Adipose tissue (tissue), 3 donors: ENCODE data around the gene ATP5IF1. TPM values are rescaled to one million over a fixed set of nuclear protein-coding genes. Genes with fewer than 3 reads are reported as not detected.

Experiments used
- H3K27ac ChIP-seq: one replicate; pipeline ENCODE4 v1.5.1; 2013; ENCODE audit warnings: low read depth, low read length
- WGBS, 3 donors: extraction: QIAGEN DNeasy Blood & Tissue Kit; methylation state at CpG; one replicate each; pipeline ENCODE4 v1.1.7; 2013; 5-methylcytosine and 5-hydroxymethylcytosine counted together
- polyA plus RNA-seq, 3 donors: library from polyadenylated mRNA; stranded (reverse); fragments of 200-250 nt; gene quantifications; one replicate each; pipeline ENCODE4 v1.2.3, GENCODE V29; 2013
- donor health status: healthy with polysubstance abuse.
- donor health status: Bipolar disorder and iron deficiency.
- donor health status: healthy.

Gene ATP5IF1
- polyA plus RNA-seq, 3 donors = 114 to 260 (median 146) TPM

- 0% methylated on average over 40 of the region's 40 CpGs for WGBS, 3 donors
- no peak within 1 kb of the TSS for H3K27ac ChIP-seq
Measured at GRCh38 chr1:28232558-28233263, 3.2 kb upstream of the ATP5IF1 start, which contains the start of gene DNAJC8. DNAJC8 (minus strand) TSS chr1:28233029; CDS start chr1:28232998, 31 bp downstream.

GRCh38 chr1:28233264-28233606, 2.7 kb upstream of the ATP5IF1 start:
- WGBS, 3 donors = 59 to 67% (median 64%) methylated on average over 14 of the region's 14 CpGs
- no peak overlapping the region for H3K27ac ChIP-seq

DNA sequence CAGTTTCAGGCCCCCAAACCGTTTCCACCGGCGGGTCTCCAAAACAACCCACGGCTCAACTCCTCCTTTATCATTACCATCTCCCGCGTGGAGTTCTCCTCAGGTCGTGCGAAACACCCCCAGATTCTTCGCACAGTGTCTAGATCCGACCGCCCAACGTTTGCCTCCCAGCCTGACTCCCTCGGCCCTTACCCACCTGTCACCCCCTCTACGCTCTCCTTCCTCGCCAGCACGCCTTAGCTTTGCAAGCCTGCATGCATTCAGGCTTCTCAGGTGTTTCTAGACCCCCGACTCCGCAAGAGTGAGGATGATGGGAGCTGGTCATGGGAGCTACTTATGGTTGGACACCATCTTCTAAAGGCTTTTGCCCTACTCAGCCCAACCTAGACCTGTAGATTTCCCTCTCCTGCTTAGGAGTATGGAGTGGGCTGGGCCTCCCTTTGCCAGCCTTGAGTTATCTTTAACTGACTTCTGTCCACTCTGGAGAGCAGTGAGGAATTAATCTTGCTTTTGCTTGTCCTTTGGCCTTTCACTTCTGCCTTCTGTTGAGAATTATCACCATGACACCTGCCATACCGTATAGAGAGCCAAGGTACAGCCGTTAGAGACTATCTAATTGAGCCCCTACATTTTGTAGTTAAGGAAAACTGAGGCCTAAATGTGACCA, 865 bp downstream of the ATP5IF1 start:
- 4 to 12% (median 12%) methylated on average over 20 of the region's 20 CpGs for WGBS, 3 donors
- H3K27ac ChIP-seq = no peak overlapping the region

- WGBS, 3 donors = 32 to 87% (median 86%) methylated on average over 2 of the region's 2 CpGs
- H3K27ac ChIP-seq = no peak overlapping the region
Measured at GRCh38 chr1:28239004-28239403, 3.1 kb downstream of the ATP5IF1 start.

- 91 to 98% (median 94%) methylated on average over 4 of the region's 4 CpGs for WGBS, 3 donors
- H3K27ac ChIP-seq = no peak overlapping the region
Measured at GRCh38 chr1:28240024-28240423, 4.1 kb downstream of the ATP5IF1 start.

- 90 to 94% (median 90%) methylated on average over 10 of the region's 10 CpGs for WGBS, 3 donors
- no peak overlapping the region for H3K27ac ChIP-seq
Measured at GRCh38 chr1:28241638-28242241, 5.8 kb downstream of the ATP5IF1 start.

DNA sequence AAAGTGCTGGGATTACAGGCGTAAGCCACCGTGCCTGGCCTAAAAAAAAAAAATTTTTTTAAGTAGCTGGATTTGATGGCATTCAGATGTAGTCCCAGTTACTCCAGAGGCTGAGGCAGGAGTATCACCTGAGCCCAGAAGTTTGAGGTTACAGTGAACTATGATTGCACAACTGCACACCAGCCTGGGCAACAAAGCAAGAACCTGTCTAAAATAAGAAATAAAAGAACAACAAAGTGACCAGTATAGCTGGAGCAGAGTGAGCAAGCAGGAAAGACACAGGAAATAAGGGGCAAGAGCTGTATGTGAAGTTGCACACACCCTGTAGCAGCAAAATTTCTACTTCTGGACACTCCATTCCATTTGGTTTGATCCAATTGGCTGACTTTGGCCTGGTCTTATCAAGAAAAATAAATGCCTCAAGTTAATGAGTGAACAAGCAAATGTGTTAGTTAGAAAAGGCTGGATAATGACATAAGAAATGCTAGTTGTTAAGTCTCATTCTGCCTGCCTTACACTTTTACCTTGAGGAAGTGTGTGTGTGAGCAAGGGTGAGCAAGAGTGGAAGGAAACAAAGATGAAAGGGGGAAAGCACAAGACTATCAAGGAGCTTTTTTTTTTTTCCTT, 7.9 kb downstream of the ATP5IF1 start:
- H3K27ac ChIP-seq = no peak overlapping the region
- WGBS, 3 donors = 57 to 72% (median 64%) methylated on average over 2 of the region's 2 CpGs

- WGBS, 3 donors = 71 to 83% (median 77%) methylated on average over 13 of the region's 13 CpGs
- H3K27ac ChIP-seq = no peak overlapping the region
Measured at GRCh38 chr1:28244549-28245251, 8.8 kb downstream of the ATP5IF1 start.

- 17 to 50% (median 22%) methylated on average over 11 of the region's 11 CpGs for WGBS, 3 donors
- H3K27ac ChIP-seq = no peak overlapping the region
Measured at GRCh38 chr1:28246427-28246832, 10.5 kb downstream of the ATP5IF1 start.

DNA sequence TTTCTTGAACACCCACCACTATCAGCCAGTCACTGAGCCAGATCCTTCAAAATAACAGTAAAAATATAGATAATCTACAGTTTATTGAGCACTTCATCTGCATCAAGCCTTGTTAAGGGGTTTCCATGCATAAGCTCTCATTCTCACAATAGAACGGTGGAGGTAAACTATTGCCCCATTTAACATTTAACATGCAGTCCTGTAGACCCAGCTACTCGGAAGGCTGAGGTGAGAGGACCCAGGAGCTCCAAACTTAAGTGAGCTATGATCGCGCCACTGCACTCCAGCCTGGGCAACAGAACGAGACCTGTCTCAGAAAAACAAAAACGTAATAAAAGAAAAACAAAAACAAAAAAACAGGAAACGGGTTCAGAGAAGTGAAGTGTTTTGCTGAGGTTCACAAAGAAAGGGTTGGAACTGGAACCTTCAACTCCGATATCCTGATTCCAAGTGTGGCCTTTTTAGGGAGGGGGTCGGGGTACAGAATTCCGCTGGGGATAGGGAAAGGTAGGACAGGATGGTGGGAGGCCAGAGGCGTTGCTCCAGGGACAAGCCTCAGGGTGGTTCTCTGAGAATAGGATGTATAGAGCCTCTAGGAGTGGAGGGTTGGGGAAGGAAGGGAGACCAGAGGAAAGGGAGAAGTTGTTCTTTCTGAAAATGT, 11.8 kb downstream of the ATP5IF1 start:
- H3K27ac ChIP-seq = no peak overlapping the region
- 54 to 56% (median 56%) methylated on average over 11 of the region's 11 CpGs for WGBS, 3 donors

- 2 to 5% (median 3%) methylated on average over 12 of the region's 12 CpGs for WGBS, 3 donors
- H3K27ac ChIP-seq = no peak overlapping the region
Measured at GRCh38 chr1:28248273-28249012, 12.5 kb downstream of the ATP5IF1 start.

GRCh38 chr1:28249013-28249865, 13.3 kb downstream of the ATP5IF1 start:
- H3K27ac ChIP-seq = no peak overlapping the region
- 9 to 30% (median 30%) methylated on average over 3 of the region's 3 CpGs for WGBS, 3 donors

DNA sequence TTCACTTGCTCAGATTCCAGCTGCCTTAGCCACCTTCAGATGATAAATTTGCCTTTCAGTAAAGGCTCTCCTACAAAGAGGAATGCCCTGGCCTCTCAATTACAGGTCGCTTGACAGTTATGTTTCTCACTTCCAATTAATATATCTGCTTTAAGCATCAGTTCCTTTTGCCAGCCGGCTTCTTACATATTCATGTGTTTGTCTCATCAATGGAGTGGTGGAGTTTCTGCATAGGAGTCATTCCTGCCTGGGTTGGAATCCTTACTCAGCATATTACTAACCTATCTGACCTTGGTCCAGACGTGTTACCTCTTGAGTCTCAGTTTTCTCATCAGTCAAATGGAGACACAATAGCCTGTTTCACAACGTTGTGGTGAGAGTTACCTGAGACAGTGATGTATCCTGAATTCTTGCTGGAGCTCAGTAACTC, 14.0 kb downstream of the ATP5IF1 start:
- H3K27ac ChIP-seq = no peak overlapping the region
- 27 to 53% (median 48%) methylated on average over 4 of the region's 4 CpGs for WGBS, 3 donors

DNA sequence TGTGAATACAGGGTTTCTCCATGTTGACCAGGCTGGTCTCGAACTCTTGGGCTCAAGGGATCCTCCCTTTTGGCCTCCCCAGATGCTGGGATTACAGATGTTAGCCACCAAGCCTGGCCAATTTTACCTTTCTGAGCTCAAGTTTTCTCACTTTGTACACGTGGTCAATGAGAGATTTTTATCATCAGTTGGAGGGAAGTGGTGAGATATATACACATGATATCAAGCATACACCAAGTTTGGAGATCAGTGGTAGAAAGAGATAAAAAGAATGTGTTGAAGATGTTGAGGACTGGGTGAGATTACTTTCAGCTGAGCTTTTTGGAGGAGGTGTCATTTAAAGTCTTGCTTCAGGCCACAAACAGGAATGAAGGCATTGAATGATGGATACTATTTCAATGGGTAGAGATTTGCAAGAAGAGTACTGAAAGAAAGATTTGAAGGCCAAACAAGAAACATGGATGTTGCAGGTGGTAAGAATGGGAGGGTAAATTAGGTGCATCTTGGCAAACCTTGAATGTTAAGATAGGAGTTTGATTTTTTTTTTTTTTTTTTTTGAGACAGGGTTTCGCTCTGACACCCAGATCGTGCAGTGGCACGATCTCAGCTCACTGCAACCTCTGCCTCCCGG, 20.4 kb downstream of the ATP5IF1 start:
- 73 to 84% (median 73%) methylated on average over 6 of the region's 6 CpGs for WGBS, 3 donors
- H3K27ac ChIP-seq = no peak overlapping the region

- no peak overlapping the region for H3K27ac ChIP-seq
- 95 to 98% (median 96%) methylated on average over 4 of the region's 4 CpGs for WGBS, 3 donors
Measured at GRCh38 chr1:28257736-28258135, 21.8 kb downstream of the ATP5IF1 start.

- WGBS, 3 donors = 6 to 9% (median 6%) methylated on average over 12 of the region's 12 CpGs
Measured at GRCh38 chr1:28258628-28259251, 22.8 kb downstream of the ATP5IF1 start.

More at GRCh38 chr1:28258628-28259251, 22.8 kb downstream of the ATP5IF1 start:
- H3K27ac ChIP-seq = no peak overlapping the region
